ENCODE data around the gene KRTAP10-3. TPM values are rescaled to one million over a fixed set of nuclear protein-coding genes. Genes with fewer than 3 reads are reported as not detected.

Gene KRTAP10-3
- total and polyA plus RNA-seq, 2 donors (not counting 1 experiment from before 2014, with no cell fraction given), result not detected

DNA sequence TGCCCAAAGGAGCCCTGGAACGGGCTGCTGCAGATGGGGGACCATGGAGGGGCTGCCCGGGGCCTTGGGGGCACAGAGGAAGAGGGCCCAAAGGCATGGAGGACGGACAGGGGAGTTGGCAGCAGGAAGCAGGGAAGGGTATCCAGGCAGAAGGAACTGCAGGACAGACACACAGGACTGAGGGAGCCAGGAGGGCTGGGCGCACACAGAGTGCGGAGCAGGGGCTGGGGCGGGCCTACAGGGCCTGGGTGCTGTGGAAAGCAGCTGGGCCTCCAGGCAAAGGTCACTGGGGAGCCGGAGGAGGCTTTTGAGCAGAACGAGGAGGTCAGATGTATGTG, 46.7 kb downstream of the KRTAP10-3 start:
- H3K9me3 ChIP-seq (ENCODE audit: control insufficient read depth, insufficient read depth, low read depth, low read length), result no peaks in the 10 kb centered on the region
- no peak overlapping the region for H2AFZ ChIP-seq (ENCODE audit: low read length)
- TF ChIP-seq, protein P1, sequence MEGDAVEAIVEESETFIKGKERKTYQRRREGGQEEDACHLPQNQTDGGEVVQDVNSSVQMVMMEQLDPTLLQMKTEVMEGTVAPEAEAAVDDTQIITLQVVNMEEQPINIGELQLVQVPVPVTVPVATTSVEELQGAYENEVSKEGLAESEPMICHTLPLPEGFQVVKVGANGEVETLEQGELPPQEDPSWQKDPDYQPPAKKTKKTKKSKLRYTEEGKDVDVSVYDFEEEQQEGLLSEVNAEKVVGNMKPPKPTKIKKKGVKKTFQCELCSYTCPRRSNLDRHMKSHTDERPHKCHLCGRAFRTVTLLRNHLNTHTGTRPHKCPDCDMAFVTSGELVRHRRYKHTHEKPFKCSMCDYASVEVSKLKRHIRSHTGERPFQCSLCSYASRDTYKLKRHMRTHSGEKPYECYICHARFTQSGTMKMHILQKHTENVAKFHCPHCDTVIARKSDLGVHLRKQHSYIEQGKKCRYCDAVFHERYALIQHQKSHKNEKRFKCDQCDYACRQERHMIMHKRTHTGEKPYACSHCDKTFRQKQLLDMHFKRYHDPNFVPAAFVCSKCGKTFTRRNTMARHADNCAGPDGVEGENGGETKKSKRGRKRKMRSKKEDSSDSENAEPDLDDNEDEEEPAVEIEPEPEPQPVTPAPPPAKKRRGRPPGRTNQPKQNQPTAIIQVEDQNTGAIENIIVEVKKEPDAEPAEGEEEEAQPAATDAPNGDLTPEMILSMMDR (conservative IDR thresholded peaks at IDR 0.05 in 1 of 2, IDR thresholded peaks at IDR 0.05 in 1 of 2; ENCODE audit: low read depth in 1 of 2, low read length in 2 of 2), result no peak
- no peak for TF ChIP-seq EZH2 (IDR thresholded peaks at IDR 0.05; ENCODE audit: low read length, missing control alignments)
- H3K36me3 ChIP-seq (ENCODE audit: control insufficient read depth, insufficient read depth, low read length), result no peaks in the 10 kb centered on the region
- H3K79me2 ChIP-seq (ENCODE audit: control insufficient read depth, insufficient read depth, low read length), result no peaks in the 10 kb centered on the region
- H3K27ac ChIP-seq (ENCODE audit: insufficient read depth, low read length), result no peak overlapping the region
- no peak overlapping the region for H3K9ac ChIP-seq (ENCODE audit: insufficient read depth, low read length)
- no peaks in the 10 kb centered on the region for H4K20me1 ChIP-seq (ENCODE audit: control insufficient read depth, extremely low read depth, insufficient read depth, low read length)
- H3K4me3 ChIP-seq (replicated peaks in 1 of 4; ENCODE audit: control extremely low read depth in 1 of 4, insufficient read depth in 1 of 4, low read depth in 3 of 4, low read length in 4 of 4), result no peak overlapping the region
- no peak for DNase-seq (ENCODE audit: low read depth in 2 of 2)
- no peak overlapping the region for H3K4me2 ChIP-seq (ENCODE audit: extremely low read depth, insufficient read depth, low read length)
- H3K4me1 ChIP-seq (ENCODE audit: control insufficient read depth, extremely low read depth, insufficient read depth, low read length), result no peaks in the 10 kb centered on the region
- no peaks in the 10 kb centered on the region for H3K27me3 ChIP-seq (ENCODE audit: control insufficient read depth, insufficient read depth, low read length)

GRCh38 chr21:44511219-44511937, 47.2 kb downstream of the KRTAP10-3 start:
- no peaks in the 10 kb centered on the region for H4K20me1 ChIP-seq (ENCODE audit: control insufficient read depth, extremely low read depth, insufficient read depth, low read length)
- no peaks in the 10 kb centered on the region for H3K27me3 ChIP-seq (ENCODE audit: control insufficient read depth, insufficient read depth, low read length)
- TF ChIP-seq EZH2 (IDR thresholded peaks at IDR 0.05; ENCODE audit: low read length, missing control alignments), result no peak
- TF ChIP-seq, protein P1 (conservative IDR thresholded peaks at IDR 0.05 in 1 of 2, IDR thresholded peaks at IDR 0.05 in 1 of 2; ENCODE audit: low read depth in 1 of 2, low read length in 2 of 2), result no peak
- DNase-seq (ENCODE audit: low read depth in 2 of 2), result no peak
- no peaks in the 10 kb centered on the region for H3K4me1 ChIP-seq (ENCODE audit: control insufficient read depth, extremely low read depth, insufficient read depth, low read length)
- H3K36me3 ChIP-seq (ENCODE audit: control insufficient read depth, insufficient read depth, low read length), result no peaks in the 10 kb centered on the region
- no peaks in the 10 kb centered on the region for H3K79me2 ChIP-seq (ENCODE audit: control insufficient read depth, insufficient read depth, low read length)
- no peaks in the 10 kb centered on the region for H3K9me3 ChIP-seq (ENCODE audit: control insufficient read depth, insufficient read depth, low read depth, low read length)
- H3K4me3 ChIP-seq (replicated peaks in 1 of 4; ENCODE audit: control extremely low read depth in 1 of 4, insufficient read depth in 1 of 4, low read depth in 3 of 4, low read length in 4 of 4), result no peak overlapping the region
- no peak overlapping the region for H2AFZ ChIP-seq (ENCODE audit: low read length)
- H3K4me2 ChIP-seq (ENCODE audit: extremely low read depth, insufficient read depth, low read length), result no peak overlapping the region
- no peak overlapping the region for H3K27ac ChIP-seq (ENCODE audit: insufficient read depth, low read length)
- no peak overlapping the region for H3K9ac ChIP-seq (ENCODE audit: insufficient read depth, low read length)

- no peak overlapping the region for H2AFZ ChIP-seq (ENCODE audit: low read length)
- no peaks in the 10 kb centered on the region for H3K9me3 ChIP-seq (ENCODE audit: control insufficient read depth, insufficient read depth, low read depth, low read length)
- H3K27me3 ChIP-seq (ENCODE audit: control insufficient read depth, insufficient read depth, low read length), result no peaks in the 10 kb centered on the region
- TF ChIP-seq, protein P1 (conservative IDR thresholded peaks at IDR 0.05 in 1 of 2, IDR thresholded peaks at IDR 0.05 in 1 of 2; ENCODE audit: low read depth in 1 of 2, low read length in 2 of 2), result peak; percentile 20 to 47
- no peak for TF ChIP-seq EZH2 (IDR thresholded peaks at IDR 0.05; ENCODE audit: low read length, missing control alignments)
- H3K36me3 ChIP-seq (ENCODE audit: control insufficient read depth, insufficient read depth, low read length), result no peaks in the 10 kb centered on the region
- no peak overlapping the region for H3K4me2 ChIP-seq (ENCODE audit: extremely low read depth, insufficient read depth, low read length)
- H4K20me1 ChIP-seq (ENCODE audit: control insufficient read depth, extremely low read depth, insufficient read depth, low read length), result no peaks in the 10 kb centered on the region
- H3K4me1 ChIP-seq (ENCODE audit: control insufficient read depth, extremely low read depth, insufficient read depth, low read length), result no peaks in the 10 kb centered on the region
- no peak overlapping the region for H3K27ac ChIP-seq (ENCODE audit: insufficient read depth, low read length)
- H3K79me2 ChIP-seq (ENCODE audit: control insufficient read depth, insufficient read depth, low read length), result no peaks in the 10 kb centered on the region
- H3K9ac ChIP-seq (ENCODE audit: insufficient read depth, low read length), result no peak overlapping the region
- H3K4me3 ChIP-seq (replicated peaks in 1 of 4; ENCODE audit: control extremely low read depth in 1 of 4, insufficient read depth in 1 of 4, low read depth in 3 of 4, low read length in 4 of 4), result no peak overlapping the region
- peak in 1 of 2 donors; percentile 17 for DNase-seq (ENCODE audit: low read depth in 2 of 2)
Measured at GRCh38 chr21:44510508-44511218, 47.9 kb downstream of the KRTAP10-3 start.
